Activated naive CD4-positive, alpha-beta T cell treated with anti-CD3 and anti-CD28 coated beads, Interleukin-2, amount 50 U/mL, for 24 hours (primary cell): ENCODE results near the gene LRRC14B.

Source experiments
- H3K27ac Mint-ChIP-seq: one replicate; pipeline ENCODE4 v1.8.0; 2021; ENCODE audit warnings: mild to moderate bottlenecking, mixed read lengths
- H3K27me3 Mint-ChIP-seq: one replicate; pipeline ENCODE4 v1.8.0; 2021; ENCODE audit warnings: mixed read lengths
- H3K36me3 Mint-ChIP-seq: one replicate; pipeline ENCODE4 v1.8.0; 2021; ENCODE audit warnings: mixed read lengths
- H3K4me1 Mint-ChIP-seq: one replicate; pipeline ENCODE4 v1.8.0; 2021; ENCODE audit warnings: mixed read lengths
- H3K4me3 Mint-ChIP-seq: one replicate; pipeline ENCODE4 v1.8.0; 2021; ENCODE audit warnings: mild to moderate bottlenecking, mixed read lengths
- H3K9me3 Mint-ChIP-seq: one replicate; pipeline ENCODE4 v1.8.0; 2021; ENCODE audit warnings: mixed read lengths

LRRC14B gene

DNA sequence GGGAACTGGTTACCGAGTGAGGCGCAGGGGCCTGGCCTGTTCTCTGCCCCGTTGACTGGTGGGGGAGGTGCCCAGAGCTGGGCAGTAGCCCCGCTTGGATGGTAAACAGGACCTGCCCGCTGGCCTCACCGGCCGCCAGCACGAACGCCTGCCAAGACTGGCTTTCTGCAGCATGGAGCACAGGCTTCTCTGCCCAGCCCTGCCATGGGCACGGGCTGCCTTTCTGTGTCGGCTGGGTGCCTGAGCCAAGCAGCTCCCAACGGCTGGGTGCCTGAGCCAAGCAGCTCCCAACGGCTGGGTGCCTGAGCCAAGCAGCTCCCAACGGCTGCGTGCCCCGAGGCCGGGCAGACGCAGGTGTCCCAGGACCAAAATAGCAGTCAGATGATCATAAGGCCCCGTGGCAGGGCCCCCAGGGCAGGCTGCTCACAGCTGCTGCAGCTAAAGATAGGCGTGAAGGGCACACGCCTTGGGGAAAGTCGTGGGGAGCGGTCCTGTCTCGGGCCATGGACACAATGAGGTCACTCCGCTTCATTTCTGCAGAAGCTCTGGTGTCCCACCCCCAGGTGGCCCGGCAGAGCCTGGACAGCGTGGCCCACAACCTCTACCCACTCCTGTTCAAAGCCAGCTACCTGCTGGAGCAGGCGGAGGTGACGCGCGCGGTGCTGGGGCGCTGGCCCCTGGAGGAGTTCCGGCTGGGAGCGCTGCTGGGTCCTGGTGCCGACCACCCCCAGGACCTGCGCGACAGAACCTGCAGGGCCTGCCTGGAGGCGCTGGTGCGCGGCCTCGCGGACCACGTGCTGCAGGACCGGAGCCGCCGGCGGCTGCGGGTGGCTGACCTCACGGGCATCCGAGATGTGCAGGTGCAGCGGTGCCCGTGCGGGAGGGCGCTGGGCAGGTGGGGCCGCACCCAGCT lies at the start of gene LRRC14B:
Gene LRRC14B (plus strand): TSS at position 460 of the 913 bp plus-strand sequence. CDS start 44 bp downstream, at position 504.
- Mint-ChIP-seq H3K9me3 (no peaks in the 10 kb centered on the region), H3K4me1 (peaks cover 12% of the 10 kb centered on the region), H3K27me3 (peaks cover 1% of the 10 kb centered on the region), H3K36me3 (no peaks in the 10 kb centered on the region), H3K27ac (no peak within 1 kb of the TSS), H3K4me3 (no peak within 1 kb of the TSS)

DNA sequence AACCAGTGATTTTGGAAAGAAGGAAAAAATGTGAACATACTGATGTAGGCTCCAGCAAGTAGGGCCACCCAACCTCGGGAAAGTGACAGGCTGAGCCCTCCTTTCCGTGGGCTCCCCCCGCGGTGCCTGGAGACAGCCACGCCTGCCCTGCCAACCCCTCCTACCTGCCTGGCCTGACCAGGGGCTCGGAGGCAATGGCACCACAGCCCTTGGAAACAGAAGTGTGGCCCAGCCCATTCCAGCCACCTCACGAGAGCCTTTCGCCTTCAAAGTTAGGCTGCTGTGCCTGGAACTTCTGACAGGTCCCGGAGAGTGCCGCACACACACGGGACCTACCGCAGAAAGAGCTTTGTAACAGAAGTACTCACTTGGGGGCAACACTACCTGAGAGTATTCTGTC lies 49.5 kb upstream of the LRRC14B start:
- Mint-ChIP-seq H3K36me3 (no peaks in the 10 kb centered on the region), H3K4me1 (no peaks in the 10 kb centered on the region), H3K4me3 (no peak overlapping the region), H3K9me3 (no peaks in the 10 kb centered on the region), H3K27me3 (peaks cover 6% of the 10 kb centered on the region), H3K27ac (no peak overlapping the region)

DNA sequence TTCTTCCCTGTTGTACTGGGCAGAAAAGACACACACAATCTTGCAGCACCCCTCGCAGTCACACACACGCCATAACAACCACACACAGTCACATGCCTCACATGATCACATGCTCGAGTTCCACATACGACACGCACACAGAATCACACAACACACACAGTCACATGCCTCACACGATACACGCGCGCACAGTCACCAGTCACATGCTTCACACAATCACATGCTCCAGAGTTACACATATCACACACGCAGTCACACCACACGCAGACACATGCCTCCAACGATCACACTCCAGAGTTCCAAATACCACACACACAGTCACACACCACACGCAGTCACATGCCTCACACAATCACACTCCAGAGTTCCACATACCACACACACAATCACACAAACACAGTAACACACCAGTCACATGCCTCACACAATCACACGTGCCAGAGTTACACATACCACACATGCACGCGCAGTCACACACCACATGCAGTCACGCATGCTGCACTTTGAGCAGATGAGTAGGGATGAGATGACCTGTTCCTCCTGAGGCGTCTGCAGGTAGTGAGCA lies 49.0 kb upstream of the LRRC14B start:
- Mint-ChIP-seq H3K36me3 (no peaks in the 10 kb centered on the region), H3K4me1 (no peaks in the 10 kb centered on the region), H3K27ac (no peak overlapping the region), H3K9me3 (no peaks in the 10 kb centered on the region), H3K27me3 (peaks cover 6% of the 10 kb centered on the region), H3K4me3 (no peak overlapping the region)

DNA sequence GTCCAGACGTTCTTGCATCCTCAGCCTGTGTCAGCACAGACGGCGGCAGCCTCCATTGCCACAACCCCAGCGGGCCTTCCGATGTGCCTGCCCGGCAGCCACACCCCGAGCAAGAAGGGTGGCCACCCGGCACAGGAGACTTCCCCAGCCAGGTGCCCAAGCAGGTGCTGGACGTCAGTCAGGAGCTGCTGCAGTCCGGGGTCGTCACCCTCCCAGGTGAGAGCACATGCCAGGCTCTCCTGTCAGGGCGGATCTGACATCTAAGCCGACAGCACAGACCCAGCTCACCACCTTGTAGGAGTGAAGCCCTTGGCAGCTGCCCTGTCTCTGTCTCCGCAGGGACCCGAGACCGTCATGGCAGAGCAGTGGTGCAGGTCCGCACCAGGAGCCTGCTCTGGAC lies 48.3 kb upstream of the LRRC14B start:
- Mint-ChIP-seq H3K9me3 (peaks cover 6% of the 10 kb centered on the region), H3K4me1 (no peaks in the 10 kb centered on the region), H3K27me3 (peaks cover 8% of the 10 kb centered on the region), H3K4me3 (no peak overlapping the region), H3K27ac (no peak overlapping the region), H3K36me3 (peaks cover 3% of the 10 kb centered on the region)

DNA sequence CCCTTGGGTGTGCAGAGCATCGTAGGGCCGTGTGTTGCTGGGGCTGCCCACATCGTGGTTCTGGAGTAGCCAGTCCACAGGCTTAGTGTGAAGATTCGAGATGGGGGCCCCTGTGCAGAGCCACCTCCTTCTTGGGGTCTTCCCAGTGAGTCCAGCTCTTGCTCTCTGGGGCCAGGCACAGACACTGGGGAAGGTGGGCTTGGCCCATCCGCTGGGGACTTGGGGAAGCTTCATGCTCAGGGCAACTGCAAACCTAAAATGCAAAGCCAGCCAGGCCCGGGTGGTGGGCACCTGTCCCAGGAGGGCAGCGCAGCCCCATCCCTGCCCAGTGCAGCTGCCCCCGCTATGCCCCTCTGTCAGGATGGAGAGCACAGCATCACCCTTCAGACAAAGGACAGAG lies 46.4 kb upstream of the LRRC14B start:
- Mint-ChIP-seq H3K27ac (no peak overlapping the region), H3K4me1 (no peaks in the 10 kb centered on the region), H3K36me3 (peaks cover 5% of the 10 kb centered on the region), H3K27me3 (peaks cover 10% of the 10 kb centered on the region), H3K4me3 (no peak overlapping the region), H3K9me3 (peaks cover 15% of the 10 kb centered on the region)

DNA sequence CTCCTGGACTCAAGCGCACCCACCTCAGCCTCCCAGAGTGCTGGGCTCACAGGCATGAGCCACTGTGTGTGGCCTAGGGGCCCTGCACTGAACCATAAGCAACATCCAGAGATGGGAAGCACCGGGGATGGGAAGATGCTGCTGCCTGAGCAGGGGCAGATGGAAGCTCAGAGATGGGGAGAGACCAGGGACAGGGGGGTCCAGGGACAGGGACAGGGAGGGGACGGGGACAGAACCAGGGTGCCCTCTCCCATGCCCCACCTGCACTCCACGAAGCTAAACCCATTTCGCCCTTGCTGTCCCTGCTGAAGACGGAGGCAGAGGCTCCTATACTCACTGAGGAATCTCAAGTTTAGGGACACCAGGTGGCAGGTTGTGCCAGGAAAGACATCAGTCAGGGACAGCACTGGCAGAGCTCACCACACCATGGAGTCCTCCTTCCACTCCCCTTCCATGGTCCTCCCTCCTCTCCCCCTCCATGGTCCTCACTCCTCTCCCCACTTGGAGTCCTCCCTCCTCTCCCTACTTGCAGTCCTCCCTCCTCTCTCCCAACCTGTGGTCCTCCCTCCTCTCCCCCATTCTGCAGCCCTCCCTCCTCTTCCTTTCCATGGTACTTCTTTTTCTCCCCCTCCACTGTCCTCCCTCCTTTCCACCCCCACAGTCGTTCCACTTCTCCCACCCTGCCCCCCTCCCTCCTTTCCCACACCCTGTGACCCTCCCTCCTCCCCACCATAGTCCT lies 45.5 kb upstream of the LRRC14B start:
- Mint-ChIP-seq H3K4me1 (no peaks in the 10 kb centered on the region), H3K9me3 (peaks cover 15% of the 10 kb centered on the region), H3K27me3 (peaks cover 10% of the 10 kb centered on the region), H3K4me3 (no peak overlapping the region), H3K36me3 (peaks cover 5% of the 10 kb centered on the region), H3K27ac (no peak overlapping the region)

DNA sequence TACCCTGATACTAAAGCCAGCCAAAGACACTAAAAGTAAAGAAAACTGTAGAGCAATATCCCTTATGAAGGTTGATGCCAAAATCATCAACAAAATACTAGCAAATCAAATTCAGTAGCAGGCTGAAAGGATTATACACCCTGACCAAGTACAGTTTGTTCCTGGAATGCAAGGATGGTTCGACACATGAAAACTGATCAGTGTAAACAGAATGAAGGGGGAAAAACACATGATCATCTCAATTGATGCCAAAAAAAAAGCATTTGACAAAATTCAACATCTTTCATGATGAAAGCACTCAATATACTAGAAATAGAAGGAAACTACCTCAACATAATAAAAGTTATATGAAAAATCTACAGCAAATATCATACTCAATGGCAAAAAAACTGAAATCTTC lies 43.5 kb upstream of the LRRC14B start:
- peaks cover 8% of the 10 kb centered on the region for H3K27me3 Mint-ChIP-seq
- H3K27ac Mint-ChIP-seq: no peak overlapping the region
- H3K4me1 Mint-ChIP-seq: no peaks in the 10 kb centered on the region
- H3K9me3 Mint-ChIP-seq: peaks cover 15% of the 10 kb centered on the region
- H3K36me3 Mint-ChIP-seq: peaks cover 5% of the 10 kb centered on the region
- H3K4me3 Mint-ChIP-seq: no peak overlapping the region

DNA sequence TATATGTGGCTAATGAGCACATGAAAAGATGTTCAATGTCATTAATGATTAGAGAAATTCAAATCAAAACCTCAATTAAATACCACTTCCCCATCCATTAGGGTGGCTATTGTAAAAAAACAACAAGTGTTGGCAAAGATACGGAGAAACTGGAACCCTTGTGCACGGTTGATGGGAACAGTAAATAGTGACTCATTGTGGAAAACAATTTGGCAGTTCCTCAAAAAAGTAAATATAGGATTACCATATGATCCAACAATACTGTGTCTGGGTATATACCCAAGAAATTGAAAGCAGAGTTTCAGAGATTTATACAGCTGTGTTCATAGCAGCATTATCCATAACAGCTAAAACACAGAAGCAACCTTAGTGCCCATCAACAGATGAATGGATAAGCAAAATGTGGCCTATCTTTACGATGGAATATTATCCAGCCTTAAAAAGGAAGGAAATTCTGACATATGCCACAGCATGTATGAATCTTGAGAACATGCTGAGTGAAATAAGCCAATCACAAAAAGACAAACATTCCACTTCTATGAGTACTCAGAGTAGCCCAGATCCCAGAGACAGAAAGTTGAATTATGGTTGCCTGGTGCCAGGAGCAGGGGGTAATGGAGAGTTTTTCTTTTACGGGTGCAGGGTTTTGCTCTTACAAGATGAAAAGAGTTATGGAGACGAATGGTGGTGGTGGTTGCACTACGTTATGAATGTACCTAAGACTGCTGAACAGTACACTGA lies 41.4 kb upstream of the LRRC14B start:
- Mint-ChIP-seq H3K36me3 (peaks cover 5% of the 10 kb centered on the region), H3K9me3 (peaks cover 15% of the 10 kb centered on the region), H3K4me3 (no peak overlapping the region), H3K4me1 (no peaks in the 10 kb centered on the region), H3K27ac (no peak overlapping the region), H3K27me3 (peaks cover 6% of the 10 kb centered on the region)

DNA sequence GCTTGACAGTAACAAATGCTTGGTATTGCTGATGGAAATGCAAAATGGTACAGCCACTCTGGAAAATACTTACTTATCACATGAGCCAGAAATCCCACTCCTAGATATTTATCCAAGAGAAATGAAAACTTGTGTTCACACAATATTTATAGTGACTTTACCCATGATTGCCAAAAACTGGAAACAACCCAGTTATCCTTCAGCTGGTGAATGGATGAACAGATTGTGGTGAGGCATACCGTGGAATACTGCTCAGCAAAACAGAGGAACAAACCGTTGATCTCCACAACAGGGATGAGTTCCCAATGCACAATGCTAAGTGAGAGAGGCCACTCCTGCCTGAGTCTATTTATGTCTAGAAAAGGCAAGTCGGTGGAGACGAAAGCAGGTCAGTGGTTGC lies 40.5 kb upstream of the LRRC14B start:
- Mint-ChIP-seq H3K9me3 (peaks cover 15% of the 10 kb centered on the region), H3K4me1 (no peaks in the 10 kb centered on the region), H3K36me3 (peaks cover 5% of the 10 kb centered on the region), H3K27me3 (peaks cover 4% of the 10 kb centered on the region), H3K4me3 (no peak overlapping the region), H3K27ac (no peak overlapping the region)

DNA sequence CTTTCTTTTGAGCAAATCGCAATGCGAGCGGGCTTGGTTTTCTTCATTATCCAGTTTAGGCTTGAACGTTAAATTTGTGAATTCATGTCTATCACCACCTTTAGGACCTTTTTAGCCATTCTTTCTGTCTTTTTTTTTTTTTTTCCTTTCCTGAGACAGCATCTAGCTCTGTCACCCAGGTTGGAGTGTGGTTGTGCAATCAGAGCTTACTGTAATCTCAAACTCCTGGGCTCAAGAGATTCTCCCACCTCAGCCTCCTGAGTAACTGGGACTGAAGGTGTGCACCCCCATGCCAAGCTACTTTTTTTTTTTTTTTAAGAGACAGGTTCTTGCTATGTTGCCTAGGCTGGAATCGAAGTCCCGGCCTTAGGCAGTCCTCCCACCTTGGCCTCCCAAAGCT lies 39.2 kb upstream of the LRRC14B start:
- Mint-ChIP-seq H3K36me3 (peaks cover 5% of the 10 kb centered on the region), H3K27me3 (peaks cover 4% of the 10 kb centered on the region), H3K4me1 (no peaks in the 10 kb centered on the region), H3K4me3 (no peak overlapping the region), H3K9me3 (peaks cover 15% of the 10 kb centered on the region), H3K27ac (no peak overlapping the region)

DNA sequence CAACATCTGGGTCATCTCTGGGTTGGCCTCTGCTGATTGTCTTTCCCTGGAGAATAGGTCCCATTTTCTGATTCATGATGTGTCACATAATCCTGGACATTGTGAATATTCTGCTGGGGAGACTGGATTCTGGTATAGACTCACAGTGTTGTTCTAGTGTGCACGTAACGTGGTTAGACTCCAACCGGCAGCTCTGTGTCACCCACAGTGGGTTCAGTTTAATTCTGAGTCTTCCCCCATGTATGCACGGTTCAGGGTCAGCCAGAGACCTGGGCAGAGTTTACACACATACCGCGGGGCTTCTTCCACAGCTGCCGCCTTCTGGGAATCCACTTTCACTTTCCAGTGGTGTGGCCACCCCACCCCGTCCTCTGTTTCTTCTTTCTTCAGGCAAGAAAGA lies 38.0 kb upstream of the LRRC14B start:
- peaks cover 2% of the 10 kb centered on the region for H3K27me3 Mint-ChIP-seq
- no peak overlapping the region for H3K4me3 Mint-ChIP-seq
- H3K9me3 Mint-ChIP-seq: peaks cover 7% of the 10 kb centered on the region
- no peak overlapping the region for H3K27ac Mint-ChIP-seq
- peaks cover 1% of the 10 kb centered on the region for H3K36me3 Mint-ChIP-seq
- no peaks in the 10 kb centered on the region for H3K4me1 Mint-ChIP-seq

DNA sequence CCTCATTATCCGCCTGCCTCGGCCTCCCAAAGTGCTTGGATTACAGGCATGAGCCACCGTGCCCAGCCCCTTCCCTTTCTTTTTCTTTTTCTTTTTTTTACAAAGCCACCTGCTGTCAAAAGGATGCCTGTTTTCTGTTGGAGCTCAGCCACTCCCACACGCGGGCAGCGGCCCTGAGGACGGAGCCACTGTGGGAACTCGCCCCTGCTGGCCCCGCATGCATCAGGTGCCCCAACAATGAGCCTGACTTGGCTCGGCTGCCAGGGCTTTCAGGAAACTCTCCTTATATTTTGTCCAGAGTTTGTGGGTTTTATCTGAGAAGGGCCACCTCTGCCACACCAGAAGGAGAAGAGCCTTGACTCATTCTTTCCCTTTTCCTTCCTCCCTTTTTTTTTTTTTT lies 37.1 kb upstream of the LRRC14B start:
- no peak overlapping the region for H3K27ac Mint-ChIP-seq
- no peaks in the 10 kb centered on the region for H3K36me3 Mint-ChIP-seq
- H3K27me3 Mint-ChIP-seq: peaks cover under 1% of the 10 kb centered on the region
- no peaks in the 10 kb centered on the region for H3K4me1 Mint-ChIP-seq
- no peak overlapping the region for H3K4me3 Mint-ChIP-seq
- H3K9me3 Mint-ChIP-seq: no peaks in the 10 kb centered on the region

DNA sequence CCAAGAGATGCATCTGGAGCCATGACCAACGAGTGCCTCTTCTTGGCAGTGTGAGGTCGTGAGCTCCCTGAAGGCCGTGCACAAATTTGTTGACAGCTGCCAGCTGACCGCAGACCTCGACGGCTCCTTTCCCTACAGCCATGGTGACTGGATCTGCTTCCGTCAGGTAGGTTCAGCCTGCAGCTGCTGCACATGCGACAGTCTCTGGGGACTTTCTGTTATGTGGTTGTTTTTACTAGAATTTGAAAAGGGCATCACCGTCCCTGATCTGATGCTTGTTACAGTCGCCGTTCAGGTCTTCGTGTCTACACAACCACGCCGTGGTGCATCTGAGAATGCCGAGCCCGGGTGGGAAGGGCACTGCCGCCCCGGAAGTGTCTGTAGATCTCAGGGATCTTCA lies 36.5 kb upstream of the LRRC14B start:
- no peaks in the 10 kb centered on the region for H3K9me3 Mint-ChIP-seq
- peaks cover 4% of the 10 kb centered on the region for H3K27me3 Mint-ChIP-seq
- H3K36me3 Mint-ChIP-seq: no peaks in the 10 kb centered on the region
- H3K4me1 Mint-ChIP-seq: no peaks in the 10 kb centered on the region
- no peak overlapping the region for H3K4me3 Mint-ChIP-seq
- H3K27ac Mint-ChIP-seq: no peak overlapping the region

DNA sequence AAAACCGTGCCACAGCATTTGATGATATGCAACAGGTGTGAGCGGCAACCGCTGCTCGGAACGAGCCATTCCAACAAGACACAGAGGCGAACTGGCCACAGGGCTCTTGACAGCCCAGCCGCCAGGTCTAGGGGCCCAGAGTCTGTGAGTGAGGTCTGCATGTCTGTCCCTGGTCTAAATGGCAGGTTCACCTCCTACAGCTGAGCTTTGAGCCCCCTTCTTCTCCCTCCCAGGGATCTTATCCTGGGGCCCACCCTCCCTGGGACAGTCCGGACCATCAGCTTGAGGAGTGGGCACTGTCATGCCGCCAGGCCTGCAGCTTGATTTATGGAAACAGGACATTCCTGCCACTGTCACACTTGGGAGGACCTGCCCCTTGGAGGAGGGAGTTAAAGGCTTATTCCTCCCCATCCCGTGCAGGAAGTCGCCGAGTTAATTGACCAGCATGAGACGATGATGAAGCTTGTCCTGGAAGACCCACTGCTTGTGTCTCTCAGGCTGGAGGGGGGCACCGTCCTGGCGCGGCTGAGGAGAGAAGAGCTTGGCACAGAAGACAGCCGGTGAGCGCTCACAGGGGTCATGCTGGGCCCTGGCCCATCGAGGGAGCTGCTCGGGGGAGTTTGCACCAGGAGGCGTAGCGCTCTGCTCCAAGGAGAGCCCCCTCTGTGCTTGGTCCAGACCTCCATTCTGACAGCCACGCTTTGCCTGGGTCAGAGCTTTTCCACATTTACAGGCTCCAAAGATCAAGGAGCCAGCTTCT lies 35.5 kb upstream of the LRRC14B start:
- H3K36me3 Mint-ChIP-seq: no peaks in the 10 kb centered on the region
- no peak overlapping the region for H3K4me3 Mint-ChIP-seq
- no peak overlapping the region for H3K27ac Mint-ChIP-seq
- H3K4me1 Mint-ChIP-seq: no peaks in the 10 kb centered on the region
- H3K9me3 Mint-ChIP-seq: no peaks in the 10 kb centered on the region
- H3K27me3 Mint-ChIP-seq: peaks cover 5% of the 10 kb centered on the region
